K562 (cell line): ENCODE measurements around the gene GLIS2. TPM values are rescaled to one million over a fixed set of nuclear protein-coding genes. Genes with fewer than 3 reads are reported as not detected.
A peak's percentile ranks its signal among the peaks of the same experiment; 100 is the strongest.

Experiments used
- ATAC-seq: fragments of 200-7000 bp; cut with Tn5 transposase; 3 replicates; pipeline ENCODE4 v1.9.1; 2020; ENCODE audit warnings: moderate library complexity
- BruUV-seq: library from RNA; stranded (reverse); fragments of 400-500 nt; replicated peaks from 2 replicates; lab custom pipeline; 2021; lab: Mats Ljungman, UMichigan
- CTCF ChIA-PET: fragments of 300-600 bp; formaldehyde crosslinking; extraction: SDS; loops from one replicate; lab custom pipeline; 2021; ENCODE audit warnings: low intra/inter-chr PET ratio; lab: Yijun Ruan, JAX
- POLR2A ChIA-PET: fragments of 300-600, 350-650 bp; sonication (Branson Sonifier 250); formaldehyde crosslinking; extraction: SDS; loops from one replicate; lab custom pipeline; 2021; ENCODE audit warnings: antibody characterized with exemption, inconsistent platforms; lab: Yijun Ruan, JAX
- DNase-seq, 4 experiments: peaks; one replicate each; pipeline versions ENCODE4 v3.0.0 to v3.0.0-alpha.2; 2011 to 2018; ENCODE audit warnings: low spot score in 3 of 4, mixed read lengths in 3 of 4; ENCODE audit errors: extremely low read depth in 1 of 4
- FAIRE-seq: peaks from 2 replicates; lab custom pipeline; 2011; peaks lifted over from hg19 to GRCh38; lab: Jason Lieb, UNC
- H2AFZ ChIP-seq: 2 replicates; pipeline ENCODE4 v1.6.0; 2011; ENCODE audit warnings: low read depth, low read length, control low read depth, inconsistent platforms
- H3K27ac ChIP-seq: fragments of 200-600 bp; 3 replicates; pipeline ENCODE4 v1.8.0; 2011; ENCODE audit warnings: low read depth, mild to moderate bottlenecking, control low read depth, inconsistent platforms, low read length, moderate library complexity, mixed read lengths; ENCODE audit errors: extremely low read depth
- H3K27me3 ChIP-seq, 2 experiments: fragments of 300-600 bp in 1 of 2; 2 replicates in 1 of 2; 3 replicates in 1 of 2; pipeline versions ENCODE4 v1.6.0 to v1.8.0; 2011; ENCODE audit warnings: inconsistent platforms in 2 of 2, low read length in 2 of 2, mild to moderate bottlenecking in 1 of 2, mixed read lengths in 1 of 2, moderate library complexity in 1 of 2; ENCODE audit not compliant: control insufficient read depth in 2 of 2, insufficient read depth in 2 of 2
- H3K36me3 ChIP-seq: fragments of 300-600 bp; 3 replicates; pipeline ENCODE4 v1.8.0; 2011; ENCODE audit warnings: mild to moderate bottlenecking, low read length, inconsistent platforms; ENCODE audit not compliant: control insufficient read depth, insufficient read depth
- H3K4me1 ChIP-seq, 2 experiments: fragments of 200-600 bp in 1 of 2; replicated peaks in 1 of 2; 2 replicates in 1 of 2; 3 replicates in 1 of 2; pipeline versions ENCODE4 v1.5.1 to v1.8.0; 2011; ENCODE audit warnings: inconsistent platforms in 2 of 2, low read length in 2 of 2, mild to moderate bottlenecking in 1 of 2, mixed read lengths in 1 of 2, moderate library complexity in 1 of 2; ENCODE audit not compliant: control insufficient read depth in 2 of 2, insufficient read depth in 2 of 2
- H3K4me2 ChIP-seq: 2 replicates; pipeline ENCODE4 v1.6.1; 2011; ENCODE audit warnings: low read length, control low read depth, inconsistent platforms, mixed read lengths; ENCODE audit not compliant: insufficient read depth
- H3K4me3 ChIP-seq: fragments of 200-600 bp; sonication (generic), shearing (Covaris generic); 2 replicates; pipeline ENCODE4 v1.5.1; 2016; ENCODE audit warnings: control low read depth, inconsistent platforms
- H3K79me2 ChIP-seq: fragments of 200-600 bp; 3 replicates; pipeline ENCODE4 v1.8.0; 2011; ENCODE audit warnings: low read length, inconsistent platforms; ENCODE audit not compliant: control insufficient read depth, insufficient read depth
- H3K9ac ChIP-seq, 2 experiments: 2 replicates each; pipeline versions ENCODE4 v1.6.0 to v1.6.1; 2011; ENCODE audit warnings: low read depth in 2 of 2, low read length in 2 of 2, control low read depth in 1 of 2, inconsistent platforms in 1 of 2, mild to moderate bottlenecking in 1 of 2, mixed read lengths in 1 of 2; ENCODE audit not compliant: insufficient read depth in 1 of 2
- H3K9me1 ChIP-seq: one replicate; pipeline ENCODE4 v1.6.0; 2011; ENCODE audit warnings: inconsistent platforms, mild to moderate bottlenecking, low read length, moderate library complexity; ENCODE audit not compliant: control insufficient read depth, insufficient read depth
- H3K9me3 ChIP-seq: replicated peaks from 2 replicates; pipeline ENCODE4 v1.5.1; 2011; ENCODE audit warnings: low read depth, low read length, inconsistent platforms; ENCODE audit not compliant: control insufficient read depth, insufficient read depth
- H4K20me1 ChIP-seq: replicated peaks from 2 replicates; pipeline ENCODE4 v1.6.1; 2011; ENCODE audit warnings: low read length, inconsistent platforms, mixed read lengths; ENCODE audit not compliant: control insufficient read depth, insufficient read depth
- CBX5 ChIP-seq: IDR thresholded peaks from 2 replicates; pipeline ENCODE4 v1.6.1; 2014; ENCODE audit warnings: low read depth, borderline replicate concordance
- MTA3 ChIP-seq: fragments of 450-650 bp; formaldehyde crosslinking; IDR thresholded peaks from 2 replicates; pipeline ENCODE4 v1.6.1; 2017; ENCODE audit warnings: mild to moderate bottlenecking, borderline replicate concordance
- NFIX ChIP-seq: fragments of 250-450 bp; sonication (Bioruptor Pico); IDR thresholded peaks from 2 replicates; pipeline ENCODE4 v1.4.0; 2020; ENCODE audit warnings: low read depth, mild to moderate bottlenecking, moderate library complexity
- POLR2G ChIP-seq: fragments of 200-400 bp; formaldehyde crosslinking; IDR thresholded peaks from 2 replicates; pipeline ENCODE4 v1.6.1; 2017; ENCODE audit warnings: low read depth, mild to moderate bottlenecking, antibody characterized with exemption, low read length, moderate library complexity
- RBFOX2 ChIP-seq: fragments of 200-400 bp; formaldehyde crosslinking; IDR thresholded peaks from 2 replicates; pipeline ENCODE4 v1.6.1; 2017; ENCODE audit warnings: low read depth, mild to moderate bottlenecking, low read length, moderate library complexity
- RBM39 ChIP-seq: fragments of 200-400 bp; formaldehyde crosslinking; optimal IDR thresholded peaks from 2 replicates; pipeline ENCODE3; 2018; ENCODE audit warnings: low read depth, low read length
- ZNF239 ChIP-seq: fragments of 250-450 bp; sonication (Bioruptor Pico); IDR thresholded peaks from 2 replicates; pipeline ENCODE4 v1.4.0; 2020; ENCODE audit warnings: mild to moderate bottlenecking
- WGBS: fragments of 100-300 bp; shearing (Covaris generic); methylation state at CpG from one replicate; pipeline ENCODE4 v1.1.6; 2016; ENCODE audit warnings: low coverage, mixed read lengths; ENCODE audit not compliant: insufficient coverage; ENCODE audit errors: missing lambda C conversion rate; 5-methylcytosine and 5-hydroxymethylcytosine counted together
- in situ Hi-C: fragments of 300-500 bp; cut with MboI; formaldehyde crosslinking; loops from 4 replicates; pipeline ENCODE4 v1.15.0; 2018; ENCODE audit warnings: inconsistent platforms, mixed read lengths
- intact Hi-C: fragments of 100-400 bp; cut with micrococcal nuclease; formaldehyde crosslinking; loops from 2 replicates; pipeline ENCODE4 v1.14.2; 2022
- polyA plus RNA-seq, 8 experiments: library from polyadenylated mRNA; depleted of rRNA in 4 of 8; stranded (reverse) in 5 of 8; unstranded in 3 of 8; fragments of >200 nt; fragmentation: Nextera tagmentation in 2 of 8; fragmentation: Illumina TruSeq in 1 of 8; extraction: Ambion mirVana in 2 of 8; extraction: Trizol in 1 of 8; gene quantifications; 2 replicates each; pipeline versions ENCODE4 v1.2.1 to v1.2.3, GENCODE V29; 2011 to 2014; ENCODE audit warnings: inconsistent platforms in 1 of 8, missing spikeins in 1 of 8
- total RNA-seq, 7 experiments: library from RNA; depleted of rRNA in 6 of 7; stranded (reverse); fragments of >200 nt in 6 of 7; fragmentation: Illumina TruSeq in 2 of 7; extraction: Trizol in 2 of 7; gene quantifications; 2 replicates each; pipeline versions ENCODE4 v1.2.1 to v1.2.3, GENCODE V29; 2011 to 2021; ENCODE audit warnings: low replicate concordance in 1 of 7

The GLIS2 gene
- total and polyA plus RNA-seq, 9 of the 15 experiments (the other 6 are each of a cell fraction or from before 2014, with no cell fraction given) = 0.10 to 9.0 (median 0.57) TPM

DNA sequence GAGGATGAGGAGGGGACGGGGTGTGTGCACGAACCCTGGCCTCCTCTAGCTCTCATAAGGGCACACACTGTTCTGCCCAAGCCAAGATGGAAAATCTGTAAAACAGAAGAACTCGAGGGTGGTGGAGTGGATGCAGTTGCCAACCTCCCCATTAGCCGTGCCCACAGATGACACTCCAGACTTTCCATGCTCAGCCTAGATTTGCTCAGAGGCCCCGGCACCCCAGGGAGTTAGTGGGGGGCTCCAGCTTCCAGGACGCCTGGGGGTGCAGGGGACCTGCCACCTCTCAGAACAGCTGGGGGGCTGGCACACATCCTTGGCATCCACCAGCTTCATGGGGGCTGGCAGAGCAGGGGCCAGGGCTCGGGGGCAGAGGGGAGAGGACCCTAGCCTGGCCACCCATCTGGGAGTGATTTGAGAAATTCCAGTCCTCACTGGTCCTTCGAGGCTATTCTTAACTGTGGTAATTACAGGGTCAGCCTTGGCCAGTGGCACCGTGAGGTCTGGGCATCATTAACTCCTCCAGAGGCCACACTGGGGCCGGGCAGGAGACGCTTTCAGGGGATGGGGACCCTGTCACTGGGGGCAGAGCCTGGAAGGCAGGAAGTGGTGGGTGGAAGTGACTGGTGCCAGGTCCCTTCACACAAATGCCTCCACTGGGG lies 70.1 kb downstream of the GLIS2 start:
- in situ Hi-C loops = no loop called here
- Histone ChIP-seq H4K20me1 (no peaks in the 10 kb centered on the region), H2AFZ (no peak overlapping the region), H3K36me3 (peaks cover 73% of the 10 kb centered on the region; the same call in 1 of the 3 replicates), H3K4me1 (peaks cover 0 to 31% of the 10 kb centered on the region in 2 experiments; a peak in 2 of 5 replicates), H3K79me2 (no peaks in the 10 kb centered on the region), H3K9me1 (peaks cover 3% of the 10 kb centered on the region), H3K9ac (no peak overlapping the region; a peak in 1 of 4 replicates), H3K27me3 (no peaks in the 10 kb centered on the region), H3K9me3 (no peaks in the 10 kb centered on the region), H3K4me2 (no peak overlapping the region), H3K27ac (no peak overlapping the region), H3K4me3 (no peak overlapping the region)
- no TSS peak for BruUV-seq
- TF ChIP-seq RBM39 (no peak), MTA3 (no peak), NFIX (CRISPR knock-in tag) (no peak), ZNF239 (no peak), RBFOX2 (no peak), CBX5 (no peak), POLR2G (0 out of 2 replicates have a peak, but pooled peaks have one; percentile 7)
- POLR2A ChIA-PET = interaction anchor here (0.8 kb wide), 1 partner anchor 20 kb away, joined by 3 read pairs; no protein-coding TSS in a partner anchor
- DNase-seq (peak in 1 of 4 experiments; percentile 19), ATAC-seq (no peak), FAIRE-seq (no peak)
- CTCF ChIA-PET = no interaction called here
- 89% methylated on average over 9 of the region's 11 CpGs for WGBS
- intact Hi-C loops = no loop called here
